Endothelial cell of umbilical vein (primary cell): ENCODE measurements around the gene EML6. TPM values are rescaled to one million over a fixed set of nuclear protein-coding genes. Genes with fewer than 3 reads are reported as not detected.

Experiments
- BruUV-seq: library from RNA; stranded (reverse); fragments of 400-500 nt; replicated peaks from 2 replicates; lab custom pipeline; 2021; lab: Mats Ljungman, UMichigan
- CTCF ChIA-PET: fragments of 300-600, 350-600 bp; sonication (Branson Sonifier 250); formaldehyde crosslinking; loops from one replicate; lab custom pipeline; 2021; ENCODE audit warnings: antibody characterized with exemption, inconsistent platforms; lab: Charles Lee
- POLR2A ChIA-PET: fragments of 300-600, 350-600 bp; sonication (Branson Sonifier 250); formaldehyde crosslinking; loops from one replicate; lab custom pipeline; 2021; ENCODE audit warnings: antibody characterized with exemption, inconsistent platforms; lab: Charles Lee
- DNase-seq: peaks from one replicate; pipeline ENCODE4 v3.0.0-alpha.2; 2011; ENCODE audit warnings: low read depth, low spot score
- FAIRE-seq: peaks from 2 replicates; lab custom pipeline; 2011; peaks lifted over from hg19 to GRCh38; lab: Jason Lieb, UNC
- H2AFZ ChIP-seq: 2 replicates; pipeline ENCODE4 v1.6.0; 2012; ENCODE audit warnings: low read depth, low read length, control low read depth, inconsistent platforms
- H3K27ac ChIP-seq: 2 replicates; pipeline ENCODE4 v1.5.1; 2011; ENCODE audit warnings: low read depth, mild to moderate bottlenecking, control low read depth, low read length, moderate library complexity; ENCODE audit not compliant: insufficient read depth
- H3K27me3 ChIP-seq, 2 experiments: 2 replicates each; pipeline versions ENCODE4 v1.6.0 to v1.6.1; 2011; ENCODE audit warnings: low read length in 2 of 2, mixed read lengths in 1 of 2; ENCODE audit not compliant: control insufficient read depth in 2 of 2, insufficient read depth in 2 of 2
- H3K36me3 ChIP-seq, 2 experiments: 2 replicates in 1 of 2; 3 replicates in 1 of 2; pipeline ENCODE4 v1.5.1; 2011; ENCODE audit warnings: low read length in 2 of 2, mild to moderate bottlenecking in 1 of 2, moderate library complexity in 1 of 2; ENCODE audit not compliant: control insufficient read depth in 2 of 2, insufficient read depth in 2 of 2; ENCODE audit errors: extremely low read depth in 1 of 2
- H3K4me1 ChIP-seq: 3 replicates; pipeline ENCODE4 v1.5.1; 2011; ENCODE audit warnings: mild to moderate bottlenecking, low read length; ENCODE audit not compliant: control insufficient read depth, insufficient read depth; ENCODE audit errors: extremely low read depth
- H3K4me2 ChIP-seq: 2 replicates; pipeline ENCODE4 v1.6.1; 2011; ENCODE audit warnings: low read length, control low read depth, mixed read lengths; ENCODE audit not compliant: insufficient read depth
- H3K4me3 ChIP-seq, 3 experiments: fragments of 200-600 bp in 1 of 3; sonication (generic), shearing (Covaris generic) in 1 of 3; replicated peaks in 1 of 3; 2 replicates each; pipeline ENCODE4 v1.5.1; 2011 to 2016; ENCODE audit warnings: control low read depth in 3 of 3, low read length in 3 of 3, mild to moderate bottlenecking in 2 of 3, inconsistent platforms in 1 of 3, low read depth in 1 of 3, moderate library complexity in 1 of 3; ENCODE audit not compliant: insufficient read depth in 1 of 3
- H3K79me2 ChIP-seq: 2 replicates; pipeline ENCODE4 v1.6.0; 2012; ENCODE audit warnings: low read length, inconsistent platforms; ENCODE audit not compliant: control insufficient read depth, insufficient read depth
- H3K9ac ChIP-seq: replicated peaks from 2 replicates; pipeline ENCODE3; 2011; ENCODE audit warnings: low read length, control low read depth; ENCODE audit not compliant: insufficient read depth; ENCODE audit errors: extremely low read depth
- H3K9me1 ChIP-seq: replicated peaks from 3 replicates; pipeline ENCODE4 v1.6.0; 2011; ENCODE audit warnings: mild to moderate bottlenecking, low read length; ENCODE audit not compliant: control insufficient read depth, insufficient read depth; ENCODE audit errors: extremely low read depth
- H3K9me3 ChIP-seq: replicated peaks from 2 replicates; pipeline ENCODE4 v1.5.1; 2012; ENCODE audit warnings: low read length, inconsistent platforms; ENCODE audit not compliant: control insufficient read depth, insufficient read depth
- H4K20me1 ChIP-seq: replicated peaks from 2 replicates; pipeline ENCODE3; 2011; ENCODE audit warnings: mild to moderate bottlenecking, low read length; ENCODE audit not compliant: control insufficient read depth, insufficient read depth; ENCODE audit errors: extremely low read depth
- EZH2 ChIP-seq: IDR thresholded peaks from 2 replicates; pipeline ENCODE4 v1.6.1; 2012; ENCODE audit warnings: borderline replicate concordance, low read depth, mild to moderate bottlenecking, moderate library complexity, low read length, inconsistent platforms; ENCODE audit not compliant: severe bottlenecking
- FOS ChIP-seq: IDR thresholded peaks from 2 replicates; pipeline ENCODE4 v1.6.1; 2011; ENCODE audit warnings: mild to moderate bottlenecking, low read length, moderate library complexity, borderline replicate concordance; ENCODE audit not compliant: insufficient read depth
- MAX ChIP-seq: IDR thresholded peaks from 2 replicates; pipeline ENCODE4 v1.6.1; 2011; ENCODE audit not compliant: insufficient read depth, insufficient read length
- MYC ChIP-seq: IDR thresholded peaks from one replicate; pipeline ENCODE4 v1.6.1; 2011; ENCODE audit warnings: mild to moderate bottlenecking, low read depth, low read length
- dilution Hi-C: fragments of 300-500 bp; cut with MboI; formaldehyde crosslinking; loops from one replicate; pipeline ENCODE4 v1.15.0; 2019; ENCODE audit warnings: low sequenced_read_pairs; ENCODE audit not compliant: extremely low pct_ligation_motif_present
- intact Hi-C: fragments of 100-400 bp; cut with micrococcal nuclease; formaldehyde crosslinking; loops from one replicate; pipeline ENCODE4 v1.10.0; 2022
- polyA plus RNA-seq, 4 experiments: library from polyadenylated mRNA; depleted of rRNA in 3 of 4; stranded (reverse) in 3 of 4; unstranded in 1 of 4; fragments of >200 nt; gene quantifications; 2 replicates each; pipeline versions ENCODE4 v1.2.1 to v1.2.3, GENCODE V29; 2011 to 2012; ENCODE audit warnings: missing spikeins in 1 of 4
- total RNA-seq: library from RNA; stranded (reverse); gene quantifications from 2 replicates; pipeline ENCODE4 v1.2.3, GENCODE V29; 2021
- TF ChIP-seq, protein P1 (sequence below), 2 donors: IDR thresholded peaks; 1 replicate in 1 of 2; 2 replicates in 1 of 2; pipeline ENCODE4 v1.5.1; 2011; ENCODE audit warnings: low read length in 2 of 2, mild to moderate bottlenecking in 2 of 2, moderate library complexity in 2 of 2, control low read depth in 1 of 2, inconsistent platforms in 1 of 2, low read depth in 1 of 2; ENCODE audit not compliant: insufficient read depth in 1 of 2; ENCODE audit errors: extremely low read depth in 1 of 2

Gene EML6
- total and polyA plus RNA-seq, 2 donors (not counting 3 experiments of a cell fraction or from before 2014, with no cell fraction given) = 0.79 to 2.1 TPM

GRCh38 chr2:54752439-54752838 lies 29.0 kb downstream of the EML6 start:
- dilution Hi-C loops = no loop called here
- H3K27ac ChIP-seq = no peak overlapping the region
- no TSS peak for BruUV-seq

More at GRCh38 chr2:54752439-54752838, 29.0 kb downstream of the EML6 start:
- H4K20me1 ChIP-seq = no peaks in the 10 kb centered on the region
- no peaks in the 10 kb centered on the region for H3K9me3 ChIP-seq
- no peak for FAIRE-seq
- DNase-seq = no peak
- no peak overlapping the region for H3K4me2 ChIP-seq
- H3K27me3 ChIP-seq = no peaks in the 10 kb centered on the region
- no peaks in the 10 kb centered on the region for H3K79me2 ChIP-seq
- CTCF ChIA-PET = no interaction called here
- H3K4me1 ChIP-seq = no peaks in the 10 kb centered on the region
- no peaks in the 10 kb centered on the region for H3K36me3 ChIP-seq
- no peak overlapping the region for H3K4me3 ChIP-seq
- TF ChIP-seq, protein P1, sequence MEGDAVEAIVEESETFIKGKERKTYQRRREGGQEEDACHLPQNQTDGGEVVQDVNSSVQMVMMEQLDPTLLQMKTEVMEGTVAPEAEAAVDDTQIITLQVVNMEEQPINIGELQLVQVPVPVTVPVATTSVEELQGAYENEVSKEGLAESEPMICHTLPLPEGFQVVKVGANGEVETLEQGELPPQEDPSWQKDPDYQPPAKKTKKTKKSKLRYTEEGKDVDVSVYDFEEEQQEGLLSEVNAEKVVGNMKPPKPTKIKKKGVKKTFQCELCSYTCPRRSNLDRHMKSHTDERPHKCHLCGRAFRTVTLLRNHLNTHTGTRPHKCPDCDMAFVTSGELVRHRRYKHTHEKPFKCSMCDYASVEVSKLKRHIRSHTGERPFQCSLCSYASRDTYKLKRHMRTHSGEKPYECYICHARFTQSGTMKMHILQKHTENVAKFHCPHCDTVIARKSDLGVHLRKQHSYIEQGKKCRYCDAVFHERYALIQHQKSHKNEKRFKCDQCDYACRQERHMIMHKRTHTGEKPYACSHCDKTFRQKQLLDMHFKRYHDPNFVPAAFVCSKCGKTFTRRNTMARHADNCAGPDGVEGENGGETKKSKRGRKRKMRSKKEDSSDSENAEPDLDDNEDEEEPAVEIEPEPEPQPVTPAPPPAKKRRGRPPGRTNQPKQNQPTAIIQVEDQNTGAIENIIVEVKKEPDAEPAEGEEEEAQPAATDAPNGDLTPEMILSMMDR (IDR thresholded peaks at IDR 0.05; ENCODE audit: extremely low read depth in 1 of 2, insufficient read depth in 1 of 2, low read depth in 1 of 2, low read length in 2 of 2) = no peak
- TF ChIP-seq EZH2 = no peak
- TF ChIP-seq MYC = no peak
- no peak for TF ChIP-seq MAX
- TF ChIP-seq FOS = no peak
- intact Hi-C loops = no loop called here
- H3K9ac ChIP-seq = no peak overlapping the region
- POLR2A ChIA-PET = no interaction called here
- no peak overlapping the region for H2AFZ ChIP-seq
- no peaks in the 10 kb centered on the region for H3K9me1 ChIP-seq
